Measurements from ENCODE around the gene STOX2. TPM values are rescaled to one million over a fixed set of nuclear protein-coding genes. Genes with fewer than 3 reads are reported as not detected.

Gene STOX2
- polyA plus RNA-seq, 1 donor from 2014 or later, result 26.1 TPM

- Histone ChIP-seq H3K4me3 (ENCODE audit: low read length) (no peak overlapping the region), H2AFZ (ENCODE audit: low read depth, low read length) (no peak overlapping the region), H3K4me2 (ENCODE audit: low read length) (no peak overlapping the region), H3K9me3 (ENCODE audit: low read length) (no peaks in the 10 kb centered on the region), H3K36me3 (ENCODE audit: insufficient read depth, low read length) (no peaks in the 10 kb centered on the region), H3F3A (ENCODE audit: insufficient read depth, low read length, poor library complexity, severe bottlenecking) (no peaks in the 10 kb centered on the region), H3K27ac (ENCODE audit: low read length) (no peak overlapping the region), H3K9ac (ENCODE audit: low read length) (no peak overlapping the region), H3K27me3 (ENCODE audit: insufficient read depth, low read depth, low read length) (no peaks in the 10 kb centered on the region), H3K9me2 (ENCODE audit: insufficient read depth, low read length) (no peaks in the 10 kb centered on the region), H4K20me1 (ENCODE audit: insufficient read depth) (no peaks in the 10 kb centered on the region), H3K79me2 (replicated peaks; ENCODE audit: insufficient read depth, low read length) (no peaks in the 10 kb centered on the region)
- TF ChIP-seq EP300 (conservative IDR thresholded peaks at IDR 0.05; ENCODE audit: poor library complexity, severe bottlenecking) (no peak), RAD21 (conservative IDR thresholded peaks at IDR 0.05) (no peak)
Measured at GRCh38 chr4:184030764-184031163, 125.7 kb downstream of the STOX2 start.

- Histone ChIP-seq H3K27me3 (ENCODE audit: insufficient read depth, low read depth, low read length) (no peaks in the 10 kb centered on the region), H3K27ac (ENCODE audit: low read length) (no peak overlapping the region), H3K4me3 (ENCODE audit: low read length) (no peak overlapping the region), H4K20me1 (ENCODE audit: insufficient read depth) (no peaks in the 10 kb centered on the region), H3K4me2 (ENCODE audit: low read length) (no peak overlapping the region), H2AFZ (ENCODE audit: low read depth, low read length) (no peak overlapping the region), H3K9me2 (ENCODE audit: insufficient read depth, low read length) (no peaks in the 10 kb centered on the region), H3K79me2 (replicated peaks; ENCODE audit: insufficient read depth, low read length) (no peaks in the 10 kb centered on the region), H3K9ac (ENCODE audit: low read length) (no peak overlapping the region), H3K9me3 (ENCODE audit: low read length) (no peaks in the 10 kb centered on the region), H3K36me3 (ENCODE audit: insufficient read depth, low read length) (no peaks in the 10 kb centered on the region), H3F3A (ENCODE audit: insufficient read depth, low read length, poor library complexity, severe bottlenecking) (no peaks in the 10 kb centered on the region)
- TF ChIP-seq RAD21 (conservative IDR thresholded peaks at IDR 0.05) (no peak), POLR2AphosphoS5 (IDR thresholded peaks at IDR 0.05) (no peak), EZH2 (IDR thresholded peaks at IDR 0.05; ENCODE audit: borderline replicate concordance, insufficient read depth, low read length, poor library complexity, severe bottlenecking) (no peak), EP300 (conservative IDR thresholded peaks at IDR 0.05; ENCODE audit: poor library complexity, severe bottlenecking) (no peak), CTCF (IDR thresholded peaks at IDR 0.05; ENCODE audit: poor library complexity, severe bottlenecking) (no peak), SMC3 (conservative IDR thresholded peaks at IDR 0.05; ENCODE audit: poor library complexity) (no peak), MXI1 (conservative IDR thresholded peaks at IDR 0.05; ENCODE audit: poor library complexity, severe bottlenecking) (no peak), TAF1 (IDR thresholded peaks at IDR 0.05; ENCODE audit: low read depth) (no peak), REST (IDR thresholded peaks at IDR 0.05; ENCODE audit: borderline replicate concordance) (no peak)
Measured at GRCh38 chr4:184032091-184032490, 127.0 kb downstream of the STOX2 start.

GRCh38 chr4:184039963-184040383, 134.9 kb downstream of the STOX2 start:
- Histone ChIP-seq H3K9ac (ENCODE audit: low read length) (no peak overlapping the region), H3K4me3 (ENCODE audit: low read length) (peak overlapping the region; percentile 28), H3K36me3 (ENCODE audit: insufficient read depth, low read length) (no peaks in the 10 kb centered on the region), H4K20me1 (ENCODE audit: insufficient read depth) (no peaks in the 10 kb centered on the region), H2AFZ (ENCODE audit: low read depth, low read length) (no peak overlapping the region), H3K9me3 (ENCODE audit: low read length) (no peaks in the 10 kb centered on the region), H3F3A (ENCODE audit: insufficient read depth, low read length, poor library complexity, severe bottlenecking) (no peaks in the 10 kb centered on the region), H3K27ac (ENCODE audit: low read length) (no peak overlapping the region), H3K4me2 (ENCODE audit: low read length) (no peak overlapping the region), H3K79me2 (replicated peaks; ENCODE audit: insufficient read depth, low read length) (no peaks in the 10 kb centered on the region), H3K9me2 (ENCODE audit: insufficient read depth, low read length) (no peaks in the 10 kb centered on the region), H3K27me3 (ENCODE audit: insufficient read depth, low read depth, low read length) (no peaks in the 10 kb centered on the region)
- TF ChIP-seq TAF1 (IDR thresholded peaks at IDR 0.05; ENCODE audit: low read depth) (no peak), MXI1 (conservative IDR thresholded peaks at IDR 0.05; ENCODE audit: poor library complexity, severe bottlenecking) (no peak), SMC3 (conservative IDR thresholded peaks at IDR 0.05; ENCODE audit: poor library complexity) (no peak), REST (IDR thresholded peaks at IDR 0.05; ENCODE audit: borderline replicate concordance) (no peak), RAD21 (conservative IDR thresholded peaks at IDR 0.05) (no peak), POLR2AphosphoS5 (IDR thresholded peaks at IDR 0.05) (no peak), EZH2 (IDR thresholded peaks at IDR 0.05; ENCODE audit: borderline replicate concordance, insufficient read depth, low read length, poor library complexity, severe bottlenecking) (no peak), CTCF (IDR thresholded peaks at IDR 0.05; ENCODE audit: poor library complexity, severe bottlenecking) (no peak), EP300 (conservative IDR thresholded peaks at IDR 0.05; ENCODE audit: poor library complexity, severe bottlenecking) (no peak)

Measured in neural cell (in vitro differentiated cells).